Prostate gland (tissue), 2 donors: ENCODE measurements around the gene C11orf21. TPM values are rescaled to one million over a fixed set of nuclear protein-coding genes. Genes with fewer than 3 reads are reported as not detected.

ENCODE experiments used
- DNase-seq: peaks from one replicate; pipeline ENCODE4 v3.0.0-alpha.2; 2019; ENCODE audit warnings: low spot score
- H3K27ac ChIP-seq, 2 donors: fragments of 200-600 bp; sonication (generic); 2 replicates each; pipeline ENCODE4 v1.5.1; 2017 to 2019
- H3K27me3 ChIP-seq: fragments of 200-600 bp; sonication (generic); replicated peaks from 2 replicates; pipeline ENCODE4 v1.5.1; 2019; ENCODE audit not compliant: insufficient read depth
- H3K36me3 ChIP-seq, 2 donors: fragments of 200-600 bp; sonication (generic); 1 replicate in 1 of 2; 2 replicates in 1 of 2; pipeline versions ENCODE4 v1.5.1 to v1.8.1; 2017 to 2019
- H3K4me1 ChIP-seq: fragments of 200-600 bp; sonication (generic); replicated peaks from 2 replicates; pipeline ENCODE4 v1.5.1; 2019
- H3K4me3 ChIP-seq, 2 donors: fragments of 200-600 bp; sonication (generic); 2 replicates each; pipeline ENCODE4 v1.5.1; 2017 to 2019
- H3K9me3 ChIP-seq: fragments of 200-600 bp; sonication (generic); 2 replicates; pipeline ENCODE4 v1.5.1; 2017
- POLR2A ChIP-seq: fragments of 450-650 bp; IDR thresholded peaks from one replicate; pipeline ENCODE4 v1.6.1; 2016; ENCODE audit warnings: antibody characterized with exemption, mild to moderate bottlenecking
- POLR2AphosphoS5 ChIP-seq: sonication (generic); formaldehyde crosslinking; IDR thresholded peaks from one replicate; pipeline ENCODE4 v1.6.1; 2017; ENCODE audit warnings: antibody characterized with exemption
- WGBS: methylation state at CpG from one replicate; pipeline ENCODE4 v1.1.5; 2018; 5-methylcytosine and 5-hydroxymethylcytosine counted together
- intact Hi-C: fragments of 100-400 bp; cut with DNase I; formaldehyde crosslinking; loops from one replicate; pipeline ENCODE4 v1.14.2; 2022
- total RNA-seq, 2 donors: library from RNA; depleted of rRNA; stranded (reverse); fragments of >200 nt; gene quantifications; one replicate each; pipeline ENCODE4 v1.1.0, GENCODE V29; 2016
- TF ChIP-seq, protein P1 (sequence below), 4 experiments: fragments of 200-600 bp in 2 of 4; fragments of 450-650 bp in 2 of 4; sonication (generic) in 2 of 4; IDR thresholded peaks; 1 replicate in 3 of 4; 2 replicates in 1 of 4; pipeline ENCODE4 v1.5.1; 2016 to 2019; ENCODE audit warnings: antibody characterized with exemption in 4 of 4, mild to moderate bottlenecking in 2 of 4, moderate library complexity in 2 of 4

C11orf21 gene
- total RNA-seq, 2 donors from 2014 or later, result 0.85 TPM; not detected in 1

DNA sequence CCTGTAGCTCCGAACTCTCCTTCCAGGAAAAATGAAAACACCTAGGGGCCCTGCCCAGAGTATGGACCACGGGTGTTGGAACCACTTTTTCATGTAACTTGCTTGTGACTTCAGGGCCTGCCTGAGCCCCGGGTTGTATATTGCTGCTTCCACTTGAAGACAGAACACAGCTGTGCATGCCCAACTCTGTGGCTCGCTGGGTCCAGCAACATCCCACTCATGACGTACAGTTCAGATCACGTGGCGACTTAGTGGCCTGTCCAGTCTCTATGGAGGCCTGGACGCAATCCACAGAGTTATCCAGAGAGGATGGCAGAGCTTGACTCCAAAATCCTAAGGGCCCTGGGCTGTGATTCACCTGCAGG is 6.8 kb downstream of the C11orf21 start:
- H3K36me3 ChIP-seq, result no peaks in the 10 kb centered on the region
- H3K27me3 ChIP-seq, result no peaks in the 10 kb centered on the region
- TF ChIP-seq POLR2A (no peak), POLR2AphosphoS5 (no peak)
- TF ChIP-seq, protein P1, sequence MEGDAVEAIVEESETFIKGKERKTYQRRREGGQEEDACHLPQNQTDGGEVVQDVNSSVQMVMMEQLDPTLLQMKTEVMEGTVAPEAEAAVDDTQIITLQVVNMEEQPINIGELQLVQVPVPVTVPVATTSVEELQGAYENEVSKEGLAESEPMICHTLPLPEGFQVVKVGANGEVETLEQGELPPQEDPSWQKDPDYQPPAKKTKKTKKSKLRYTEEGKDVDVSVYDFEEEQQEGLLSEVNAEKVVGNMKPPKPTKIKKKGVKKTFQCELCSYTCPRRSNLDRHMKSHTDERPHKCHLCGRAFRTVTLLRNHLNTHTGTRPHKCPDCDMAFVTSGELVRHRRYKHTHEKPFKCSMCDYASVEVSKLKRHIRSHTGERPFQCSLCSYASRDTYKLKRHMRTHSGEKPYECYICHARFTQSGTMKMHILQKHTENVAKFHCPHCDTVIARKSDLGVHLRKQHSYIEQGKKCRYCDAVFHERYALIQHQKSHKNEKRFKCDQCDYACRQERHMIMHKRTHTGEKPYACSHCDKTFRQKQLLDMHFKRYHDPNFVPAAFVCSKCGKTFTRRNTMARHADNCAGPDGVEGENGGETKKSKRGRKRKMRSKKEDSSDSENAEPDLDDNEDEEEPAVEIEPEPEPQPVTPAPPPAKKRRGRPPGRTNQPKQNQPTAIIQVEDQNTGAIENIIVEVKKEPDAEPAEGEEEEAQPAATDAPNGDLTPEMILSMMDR (IDR thresholded peaks at IDR 0.05), result no peak
- H3K4me1 ChIP-seq, result no peaks in the 10 kb centered on the region
- no peak overlapping the region for H3K27ac ChIP-seq
- 90% methylated on average over 8 of the region's 8 CpGs for WGBS
- intact Hi-C loops, result no loop called here
- no peak for DNase-seq
- no peak overlapping the region for H3K4me3 ChIP-seq
- H3K9me3 ChIP-seq, result no peaks in the 10 kb centered on the region

DNA sequence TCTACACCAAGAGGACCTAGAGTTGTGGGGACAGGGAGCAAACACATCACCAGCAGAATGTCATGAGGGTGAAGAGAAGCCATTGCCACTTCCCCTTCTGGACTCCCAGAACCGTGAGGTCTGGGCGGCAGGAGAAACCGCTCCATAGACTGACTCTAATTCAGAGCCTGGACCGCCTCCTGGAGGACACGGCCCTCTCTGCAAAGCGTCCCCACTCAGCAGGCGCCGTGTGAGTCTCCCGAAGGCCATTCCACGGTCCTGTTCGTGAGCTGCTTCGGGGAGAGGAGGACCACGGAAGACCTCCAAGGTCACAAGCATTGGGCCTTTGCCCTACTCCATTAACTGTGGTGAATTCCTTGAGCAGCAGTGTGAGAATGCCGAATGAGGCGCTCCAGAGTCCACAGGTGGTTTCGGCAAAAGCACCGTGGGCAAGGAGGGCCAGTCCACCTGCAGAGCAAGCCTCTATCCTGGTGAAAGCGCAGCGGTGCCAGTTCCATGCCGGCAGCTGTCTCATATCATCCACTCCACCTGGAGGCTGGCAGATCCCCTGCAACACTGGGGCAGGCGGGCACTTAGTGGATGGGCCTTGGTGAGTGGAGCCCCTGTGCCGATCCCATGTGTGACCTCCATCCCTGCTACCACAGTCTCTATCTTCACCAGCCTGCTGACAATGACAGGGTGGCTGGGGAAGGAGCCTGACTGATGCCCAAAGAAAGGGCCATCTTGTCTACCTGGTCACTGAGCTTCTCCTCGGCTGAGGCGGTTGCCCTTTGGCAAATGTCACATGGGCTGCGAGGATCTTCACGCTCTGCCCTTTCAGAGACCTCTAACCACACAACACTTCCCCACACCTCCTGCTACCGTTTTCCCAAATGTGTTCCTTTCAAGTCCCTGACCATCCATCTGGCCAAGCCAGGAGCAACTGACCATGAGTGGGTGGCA is 7.5 kb downstream of the C11orf21 start:
- H3K4me3 ChIP-seq, result no peak overlapping the region
- no peaks in the 10 kb centered on the region for H3K9me3 ChIP-seq
- WGBS, result 89% methylated on average over 14 of the region's 27 CpGs
- no peak overlapping the region for H3K27ac ChIP-seq
- no peaks in the 10 kb centered on the region for H3K27me3 ChIP-seq
- TF ChIP-seq, protein P1 (IDR thresholded peaks at IDR 0.05), result no peak
- no peak for TF ChIP-seq POLR2A
- TF ChIP-seq POLR2AphosphoS5, result no peak
- intact Hi-C loops, result no loop called here
- no peaks in the 10 kb centered on the region for H3K36me3 ChIP-seq
- no peak for DNase-seq
- H3K4me1 ChIP-seq, result no peaks in the 10 kb centered on the region

DNA sequence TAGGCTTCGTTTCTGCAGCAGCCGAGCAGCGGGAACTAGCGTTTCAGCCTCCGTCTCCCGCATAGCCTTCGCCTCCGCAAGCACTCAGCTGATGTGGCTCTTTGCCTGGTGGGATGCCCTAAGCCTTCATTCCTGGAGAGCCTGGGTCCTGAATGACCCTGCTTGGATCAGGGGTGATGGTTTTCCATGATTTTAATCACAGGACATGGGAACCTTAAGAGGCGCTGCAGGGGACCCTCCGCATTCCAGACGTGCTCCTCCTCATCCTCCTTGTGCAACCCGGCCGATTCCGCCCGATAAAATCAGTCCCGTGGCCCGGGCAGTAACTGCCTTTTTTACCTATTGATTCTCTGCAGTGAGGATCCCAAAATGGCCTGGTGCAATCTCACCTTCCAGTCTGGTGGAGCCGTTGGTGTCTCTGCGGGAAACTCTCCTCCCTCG is 8.2 kb downstream of the C11orf21 start:
- no peak for DNase-seq
- WGBS, result 87% methylated on average over 20 of the region's 20 CpGs
- intact Hi-C loops, result no loop called here

DNA sequence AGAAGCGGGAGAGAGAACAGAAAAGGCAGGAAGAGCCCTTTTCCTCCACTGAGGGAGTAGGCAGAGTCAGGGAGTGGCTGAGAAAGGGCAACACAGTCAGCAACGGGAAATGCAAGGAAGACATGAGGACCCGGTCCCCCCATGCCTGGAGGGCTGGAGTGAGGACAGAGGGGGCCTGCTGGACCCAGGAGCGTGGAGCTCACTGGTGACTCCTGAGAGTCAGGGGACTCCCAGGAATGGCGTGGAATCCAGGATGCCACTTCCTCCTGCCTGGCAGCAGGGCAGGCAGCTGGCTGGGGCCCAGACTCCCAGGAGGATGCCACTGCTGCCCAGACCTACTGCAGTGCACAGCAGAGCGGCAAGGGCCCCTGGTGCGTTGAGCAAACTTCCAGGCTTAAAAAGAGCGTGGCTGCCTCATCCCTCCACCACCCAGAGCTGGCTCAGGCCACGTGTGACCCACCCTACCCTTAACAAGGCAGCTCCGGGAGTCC is 11.3 kb downstream of the C11orf21 start:
- no peak overlapping the region for H3K27ac ChIP-seq
- no peak for DNase-seq

More for the DNA sequence above, 8.2 kb downstream of the C11orf21 start:
- Histone ChIP-seq H3K4me3 (no peak overlapping the region), H3K4me1 (no peaks in the 10 kb centered on the region), H3K36me3 (no peaks in the 10 kb centered on the region), H3K9me3 (no peaks in the 10 kb centered on the region), H3K27ac (no peak overlapping the region), H3K27me3 (no peaks in the 10 kb centered on the region)
- TF ChIP-seq, protein P1 (IDR thresholded peaks at IDR 0.05), result no peak
- TF ChIP-seq POLR2A, result no peak
- no peak for TF ChIP-seq POLR2AphosphoS5

More for the DNA sequence above, 11.3 kb downstream of the C11orf21 start:
- H3K27me3 ChIP-seq, result no peaks in the 10 kb centered on the region
- H3K9me3 ChIP-seq, result no peaks in the 10 kb centered on the region
- 49% methylated on average over 10 of the region's 10 CpGs for WGBS
- no peaks in the 10 kb centered on the region for H3K4me1 ChIP-seq
- no peak overlapping the region for H3K4me3 ChIP-seq
- intact Hi-C loops, result no loop called here
- TF ChIP-seq POLR2A (no peak), POLR2AphosphoS5 (no peak)
- TF ChIP-seq, protein P1 (IDR thresholded peaks at IDR 0.05), result no peak
- no peaks in the 10 kb centered on the region for H3K36me3 ChIP-seq
